GM12891 (cell line): ENCODE measurements around the gene HNRNPH3.

ENCODE experiments used
- PAX5 ChIP-seq: IDR thresholded peaks from 2 replicates; pipeline ENCODE4 v1.6.1; 2011; ENCODE audit warnings: low read length, moderate library complexity, mild to moderate bottlenecking; ENCODE audit not compliant: insufficient read depth, severe bottlenecking
- POLR2A ChIP-seq: IDR thresholded peaks from 2 replicates; pipeline ENCODE4 v1.6.1; 2011; ENCODE audit warnings: low read depth, low read length, control low read depth
- POLR2AphosphoS5 ChIP-seq: IDR thresholded peaks from 2 replicates; pipeline ENCODE4 v1.6.1; 2011; ENCODE audit warnings: low read depth, low read length, control low read depth
- POU2F2 ChIP-seq: IDR thresholded peaks from 2 replicates; pipeline ENCODE4 v1.6.1; 2011; ENCODE audit warnings: low read depth, mild to moderate bottlenecking, control low read depth, low read length, moderate library complexity
- SPI1 ChIP-seq: IDR thresholded peaks from 2 replicates; pipeline ENCODE4 v1.6.1; 2011; ENCODE audit warnings: low read depth, low read length, control low read depth
- TAF1 ChIP-seq: IDR thresholded peaks from 2 replicates; pipeline ENCODE4 v1.6.1; 2011; ENCODE audit warnings: low read depth, low read length, control low read depth

- no peak for TF ChIP-seq POLR2A
- no peak for TF ChIP-seq POU2F2
- no peak for TF ChIP-seq POLR2AphosphoS5
- TF ChIP-seq SPI1, result no peak
- no peak for TF ChIP-seq PAX5
- TF ChIP-seq TAF1, result no peak
Measured at GRCh38 chr10:68334672-68335467, 3.0 kb downstream of the HNRNPH3 start.
